Measurements from ENCODE around the gene RAB10.

The RAB10 gene

GRCh38 chr2:26001743-26002351 lies 32.0 kb upstream of the RAB10 start:
- Histone ChIP-seq H3K36me3 (ENCODE audit: control insufficient read depth, insufficient read depth, low read length) (no peaks in the 10 kb centered on the region), H3K9me3 (ENCODE audit: control insufficient read depth, insufficient read depth, low read depth, low read length) (no peaks in the 10 kb centered on the region), H3K4me1 (ENCODE audit: control insufficient read depth, insufficient read depth, low read length) (no peaks in the 10 kb centered on the region), H3K27ac (ENCODE audit: low read depth, low read length) (no peak overlapping the region), H3K9ac (ENCODE audit: low read length) (no peak overlapping the region), H3K27me3 (ENCODE audit: control insufficient read depth, insufficient read depth, low read length) (no peaks in the 10 kb centered on the region), H3K4me3 (ENCODE audit: low read depth, low read length) (no peak overlapping the region)

GRCh38 chr2:26002632-26003310 lies 31.1 kb upstream of the RAB10 start:
- no peak overlapping the region for H3K9ac ChIP-seq (ENCODE audit: low read length)
- H3K9me3 ChIP-seq (ENCODE audit: control insufficient read depth, insufficient read depth, low read depth, low read length): no peaks in the 10 kb centered on the region
- H3K4me1 ChIP-seq (ENCODE audit: control insufficient read depth, insufficient read depth, low read length): no peaks in the 10 kb centered on the region
- H3K36me3 ChIP-seq (ENCODE audit: control insufficient read depth, insufficient read depth, low read length): no peaks in the 10 kb centered on the region
- no peaks in the 10 kb centered on the region for H3K27me3 ChIP-seq (ENCODE audit: control insufficient read depth, insufficient read depth, low read length)
- no peak overlapping the region for H3K27ac ChIP-seq (ENCODE audit: low read depth, low read length)
- no peak overlapping the region for H3K4me3 ChIP-seq (ENCODE audit: low read depth, low read length)

GRCh38 chr2:26008095-26008494 lies 25.8 kb upstream of the RAB10 start:
- Histone ChIP-seq H3K9me3 (ENCODE audit: control insufficient read depth, insufficient read depth, low read depth, low read length) (peaks cover 4% of the 10 kb centered on the region; the same call in 1 of the 2 replicates), H3K27ac (ENCODE audit: low read depth, low read length) (no peak overlapping the region), H3K36me3 (ENCODE audit: control insufficient read depth, insufficient read depth, low read length) (no peaks in the 10 kb centered on the region), H3K27me3 (ENCODE audit: control insufficient read depth, insufficient read depth, low read length) (no peaks in the 10 kb centered on the region), H3K4me1 (ENCODE audit: control insufficient read depth, insufficient read depth, low read length) (peaks cover 14% of the 10 kb centered on the region), H3K4me3 (ENCODE audit: low read depth, low read length) (no peak overlapping the region), H3K9ac (ENCODE audit: low read length) (no peak overlapping the region)

GRCh38 chr2:26008851-26009566 lies 24.9 kb upstream of the RAB10 start:
- Histone ChIP-seq H3K4me1 (ENCODE audit: control insufficient read depth, insufficient read depth, low read length) (peaks cover 14% of the 10 kb centered on the region), H3K27ac (ENCODE audit: low read depth, low read length) (no peak overlapping the region), H3K27me3 (ENCODE audit: control insufficient read depth, insufficient read depth, low read length) (no peaks in the 10 kb centered on the region), H3K36me3 (ENCODE audit: control insufficient read depth, insufficient read depth, low read length) (no peaks in the 10 kb centered on the region), H3K9ac (ENCODE audit: low read length) (no peak overlapping the region), H3K4me3 (ENCODE audit: low read depth, low read length) (no peak overlapping the region), H3K9me3 (ENCODE audit: control insufficient read depth, insufficient read depth, low read depth, low read length) (peaks cover 4% of the 10 kb centered on the region; the same call in 1 of the 2 replicates)

GRCh38 chr2:26009567-26009963 lies 24.3 kb upstream of the RAB10 start:
- no peaks in the 10 kb centered on the region for H3K27me3 ChIP-seq (ENCODE audit: control insufficient read depth, insufficient read depth, low read length)
- no peak overlapping the region for H3K9ac ChIP-seq (ENCODE audit: low read length)
- peaks cover 14% of the 10 kb centered on the region for H3K4me1 ChIP-seq (ENCODE audit: control insufficient read depth, insufficient read depth, low read length)
- H3K27ac ChIP-seq (ENCODE audit: low read depth, low read length): no peak overlapping the region
- peaks cover 4% of the 10 kb centered on the region; the same call in 1 of the 2 replicates for H3K9me3 ChIP-seq (ENCODE audit: control insufficient read depth, insufficient read depth, low read depth, low read length)
- no peak overlapping the region for H3K4me3 ChIP-seq (ENCODE audit: low read depth, low read length)
- H3K36me3 ChIP-seq (ENCODE audit: control insufficient read depth, insufficient read depth, low read length): no peaks in the 10 kb centered on the region

GRCh38 chr2:26010943-26011342 lies 22.9 kb upstream of the RAB10 start:
- no peaks in the 10 kb centered on the region for H3K36me3 ChIP-seq (ENCODE audit: control insufficient read depth, insufficient read depth, low read length)
- H3K9ac ChIP-seq (ENCODE audit: low read length): no peak overlapping the region
- peaks cover 4% of the 10 kb centered on the region; the same call in 1 of the 2 replicates for H3K9me3 ChIP-seq (ENCODE audit: control insufficient read depth, insufficient read depth, low read depth, low read length)
- no peak overlapping the region for H3K4me3 ChIP-seq (ENCODE audit: low read depth, low read length)
- H3K27ac ChIP-seq (ENCODE audit: low read depth, low read length): no peak overlapping the region
- H3K4me1 ChIP-seq (ENCODE audit: control insufficient read depth, insufficient read depth, low read length): peaks cover 14% of the 10 kb centered on the region
- no peaks in the 10 kb centered on the region for H3K27me3 ChIP-seq (ENCODE audit: control insufficient read depth, insufficient read depth, low read length)

- H3K27ac ChIP-seq (ENCODE audit: low read depth, low read length): no peak overlapping the region
- H3K4me3 ChIP-seq (ENCODE audit: low read depth, low read length): no peak overlapping the region
- no peaks in the 10 kb centered on the region for H3K27me3 ChIP-seq (ENCODE audit: control insufficient read depth, insufficient read depth, low read length)
- no peaks in the 10 kb centered on the region for H3K36me3 ChIP-seq (ENCODE audit: control insufficient read depth, insufficient read depth, low read length)
- no peak overlapping the region for H3K9ac ChIP-seq (ENCODE audit: low read length)
- H3K4me1 ChIP-seq (ENCODE audit: control insufficient read depth, insufficient read depth, low read length): peaks cover 14% of the 10 kb centered on the region
- H3K9me3 ChIP-seq (ENCODE audit: control insufficient read depth, insufficient read depth, low read depth, low read length): peaks cover 4% of the 10 kb centered on the region; the same call in 1 of the 2 replicates
Measured at GRCh38 chr2:26011609-26011989, 22.3 kb upstream of the RAB10 start.

GRCh38 chr2:26011990-26012856 lies 21.7 kb upstream of the RAB10 start:
- peaks cover 14% of the 10 kb centered on the region for H3K4me1 ChIP-seq (ENCODE audit: control insufficient read depth, insufficient read depth, low read length)
- peaks cover 4% of the 10 kb centered on the region; the same call in 1 of the 2 replicates for H3K9me3 ChIP-seq (ENCODE audit: control insufficient read depth, insufficient read depth, low read depth, low read length)
- no peak overlapping the region for H3K4me3 ChIP-seq (ENCODE audit: low read depth, low read length)
- H3K36me3 ChIP-seq (ENCODE audit: control insufficient read depth, insufficient read depth, low read length): no peaks in the 10 kb centered on the region
- no peak overlapping the region for H3K9ac ChIP-seq (ENCODE audit: low read length)
- H3K27me3 ChIP-seq (ENCODE audit: control insufficient read depth, insufficient read depth, low read length): no peaks in the 10 kb centered on the region
- H3K27ac ChIP-seq (ENCODE audit: low read depth, low read length): no peak overlapping the region

- Histone ChIP-seq H3K4me1 (ENCODE audit: control insufficient read depth, insufficient read depth, low read length) (peaks cover 21% of the 10 kb centered on the region), H3K9ac (ENCODE audit: low read length) (no peak overlapping the region), H3K4me3 (ENCODE audit: low read depth, low read length) (no peak overlapping the region), H3K9me3 (ENCODE audit: control insufficient read depth, insufficient read depth, low read depth, low read length) (peaks cover 4% of the 10 kb centered on the region; the same call in 1 of the 2 replicates), H3K27ac (ENCODE audit: low read depth, low read length) (no peak overlapping the region), H3K27me3 (ENCODE audit: control insufficient read depth, insufficient read depth, low read length) (no peaks in the 10 kb centered on the region), H3K36me3 (ENCODE audit: control insufficient read depth, insufficient read depth, low read length) (no peaks in the 10 kb centered on the region)
Measured at GRCh38 chr2:26013668-26014067, 20.2 kb upstream of the RAB10 start.

GRCh38 chr2:26016012-26016705 lies 17.7 kb upstream of the RAB10 start:
- Histone ChIP-seq H3K9me3 (ENCODE audit: control insufficient read depth, insufficient read depth, low read depth, low read length) (no peaks in the 10 kb centered on the region), H3K9ac (ENCODE audit: low read length) (no peak overlapping the region), H3K4me3 (ENCODE audit: low read depth, low read length) (no peak overlapping the region), H3K36me3 (ENCODE audit: control insufficient read depth, insufficient read depth, low read length) (no peaks in the 10 kb centered on the region), H3K27me3 (ENCODE audit: control insufficient read depth, insufficient read depth, low read length) (no peaks in the 10 kb centered on the region), H3K4me1 (ENCODE audit: control insufficient read depth, insufficient read depth, low read length) (peaks cover 21% of the 10 kb centered on the region), H3K27ac (ENCODE audit: low read depth, low read length) (no peak overlapping the region)

Data from HUES6 (cell line).